Tracheal epithelial cell (primary cell): ENCODE measurements around the gene VEGFB. TPM values are rescaled to one million over a fixed set of nuclear protein-coding genes. Genes with fewer than 3 reads are reported as not detected.

ENCODE experiments used
- total RNA-seq: library from RNA; depleted of rRNA; stranded (reverse); fragments of >200 nt; gene quantifications from 2 replicates; pipeline ENCODE4 v1.2.1, GENCODE V29; 2014

Gene VEGFB
- total RNA-seq, 1 donor from 2014 or later: 22.2 TPM

Other genes starting within 250 kb of the VEGFB start
- gene OTUB1, start 248.1 kb upstream of the VEGFB start, total RNA-seq: 54.1 and 59.0 TPM in 2 replicates
- not detected in 2 replicates for gene FLRT1, start 198.7 kb upstream of the VEGFB start, total RNA-seq
- 28.3 and 44.1 TPM in 2 replicates for gene MACROD1, start 68.5 kb upstream of the VEGFB start, total RNA-seq
- 98.9 and 144 TPM in 2 replicates for gene STIP1, start 48.4 kb upstream of the VEGFB start, total RNA-seq
- 0.96 and 1.3 TPM in 2 replicates for gene FERMT3, start 27.9 kb upstream of the VEGFB start, total RNA-seq
- gene TRPT1, start 8.4 kb upstream of the VEGFB start, total RNA-seq: 33.5 and 64.8 TPM in 2 replicates
- gene NUDT22, start 8.3 kb upstream of the VEGFB start, total RNA-seq: 72.5 and 84.8 TPM in 2 replicates
- 4.1 and 7.0 TPM in 2 replicates for gene DNAJC4, start 4.0 kb upstream of the VEGFB start, total RNA-seq
- gene FKBP2, start 6.5 kb downstream of the VEGFB start, total RNA-seq: 45.2 and 70.1 TPM in 2 replicates
- 389 and 401 TPM in 2 replicates for gene PPP1R14B, start 12.4 kb downstream of the VEGFB start, total RNA-seq
- gene PLCB3, start 16.9 kb downstream of the VEGFB start, total RNA-seq: 29.4 and 63.6 TPM in 2 replicates
- 88.2 and 97.6 TPM in 2 replicates for gene BAD, start 50.1 kb downstream of the VEGFB start, total RNA-seq
- gene GPR137, start 51.3 kb downstream of the VEGFB start, total RNA-seq: 3.9 and 6.4 TPM in 2 replicates
- gene KCNK4, start 56.7 kb downstream of the VEGFB start, total RNA-seq: not detected in 2 replicates
- 0.48 TPM in 1 of 2 replicates, not detected in the other for gene CATSPERZ, start 65.8 kb downstream of the VEGFB start, total RNA-seq
- 131 and 162 TPM in 2 replicates for gene ESRRA, start 70.9 kb downstream of the VEGFB start, total RNA-seq
- gene TRMT112, start 83.0 kb downstream of the VEGFB start, total RNA-seq: 255 and 420 TPM in 2 replicates
- 374 and 392 TPM in 2 replicates for gene PRDX5, start 83.5 kb downstream of the VEGFB start, total RNA-seq
- 2.4 and 7.7 TPM in 2 replicates for gene CCDC88B, start 105.6 kb downstream of the VEGFB start, total RNA-seq
- 54.9 and 61.6 TPM in 2 replicates for gene RPS6KA4, start 124.6 kb downstream of the VEGFB start, total RNA-seq